Measurements from ENCODE around the gene ACAD9.
"Not testable (repeated sequence)": the region's sequence is repeated elsewhere in the genome, so short reads cannot be mapped to it uniquely, and the experiment has no call there.

The ACAD9 gene

GRCh38 chr3:128878556-128879124 is 780 bp upstream of the ACAD9 start:
- H3K4me1 ChIP-seq (ENCODE audit: control insufficient read depth, low read depth, low read length): peaks cover 6% of the 10 kb centered on the region

GRCh38 chr3:128879991-128880390 is 571 bp downstream of the ACAD9 start:
- Histone ChIP-seq H3K27ac (ENCODE audit: low read length) (peak overlapping the region; percentile 71), H3K9me3 (ENCODE audit: control insufficient read depth, low read depth, low read length) (no peaks in the 10 kb centered on the region), H3K4me1 (ENCODE audit: control insufficient read depth, low read depth, low read length) (peaks cover 6% of the 10 kb centered on the region), H3K36me3 (ENCODE audit: control insufficient read depth, low read depth, low read length) (peaks cover 3% of the 10 kb centered on the region), H3K4me3 (ENCODE audit: low read length) (peak overlapping the region; percentile 96), H3K27me3 (ENCODE audit: control insufficient read depth, insufficient read depth, low read length) (no peaks in the 10 kb centered on the region), H3K9ac (ENCODE audit: low read length) (peak overlapping the region; percentile 93)

More at GRCh38 chr3:128878556-128879124, 780 bp upstream of the ACAD9 start:
- Histone ChIP-seq H3K4me3 (ENCODE audit: low read length) (peak overlapping the region; percentile 96), H3K9ac (ENCODE audit: low read length) (peak overlapping the region; percentile 99), H3K27ac (ENCODE audit: low read length) (peak overlapping the region; percentile 93), H3K9me3 (ENCODE audit: control insufficient read depth, low read depth, low read length) (no peaks in the 10 kb centered on the region), H3K36me3 (ENCODE audit: control insufficient read depth, low read depth, low read length) (no peaks in the 10 kb centered on the region), H3K27me3 (ENCODE audit: control insufficient read depth, insufficient read depth, low read length) (no peaks in the 10 kb centered on the region)

DNA sequence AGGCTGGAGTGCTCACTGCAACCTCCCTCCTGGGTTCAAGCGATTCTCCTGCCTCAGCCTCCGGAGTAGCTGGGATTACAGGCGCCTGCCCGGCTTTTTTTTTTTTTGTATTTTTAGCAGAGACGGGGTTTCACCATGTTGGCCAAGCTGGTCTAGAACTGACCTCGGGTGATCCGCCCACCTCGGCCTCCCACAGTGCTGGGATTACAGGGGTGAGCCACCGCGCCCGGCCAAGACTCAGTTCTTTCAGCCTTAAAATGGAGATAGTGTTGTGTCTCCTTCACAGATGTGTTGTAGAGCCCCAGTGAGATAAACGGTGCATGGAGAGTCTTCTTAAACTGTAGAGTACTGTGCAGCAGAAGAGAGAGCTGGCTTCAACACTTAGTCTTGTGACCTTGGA is 1.0 kb downstream of the ACAD9 start:
- Histone ChIP-seq H3K4me3 (ENCODE audit: low read length) (peak overlapping the region; percentile 96), H3K9ac (ENCODE audit: low read length) (peak overlapping the region; percentile 93)
- not testable (repeated sequence) for H3K27ac ChIP-seq (ENCODE audit: low read length); H3K36me3 ChIP-seq (ENCODE audit: control insufficient read depth, low read depth, low read length); H3K27me3 ChIP-seq (ENCODE audit: control insufficient read depth, insufficient read depth, low read length); H3K9me3 ChIP-seq (ENCODE audit: control insufficient read depth, low read depth, low read length); H3K4me1 ChIP-seq (ENCODE audit: control insufficient read depth, low read depth, low read length)

- Histone ChIP-seq H3K9me3 (ENCODE audit: control insufficient read depth, low read depth, low read length) (no peaks in the 10 kb centered on the region), H3K4me1 (ENCODE audit: control insufficient read depth, low read depth, low read length) (peaks cover 6% of the 10 kb centered on the region), H3K9ac (ENCODE audit: low read length) (no peak overlapping the region), H3K27ac (ENCODE audit: low read length) (no peak overlapping the region), H3K27me3 (ENCODE audit: control insufficient read depth, insufficient read depth, low read length) (no peaks in the 10 kb centered on the region), H3K4me3 (ENCODE audit: low read length) (no peak overlapping the region), H3K36me3 (ENCODE audit: control insufficient read depth, low read depth, low read length) (peaks cover 4% of the 10 kb centered on the region)
Measured at GRCh38 chr3:128881576-128881975, 2.2 kb downstream of the ACAD9 start.

- Histone ChIP-seq H3K36me3 (ENCODE audit: control insufficient read depth, low read depth, low read length) (peaks cover 9% of the 10 kb centered on the region), H3K9ac (ENCODE audit: low read length) (no peak overlapping the region), H3K27ac (ENCODE audit: low read length) (no peak overlapping the region), H3K4me1 (ENCODE audit: control insufficient read depth, low read depth, low read length) (peaks cover 6% of the 10 kb centered on the region), H3K4me3 (ENCODE audit: low read length) (no peak overlapping the region), H3K9me3 (ENCODE audit: control insufficient read depth, low read depth, low read length) (no peaks in the 10 kb centered on the region), H3K27me3 (ENCODE audit: control insufficient read depth, insufficient read depth, low read length) (no peaks in the 10 kb centered on the region)
Measured at GRCh38 chr3:128882719-128883118, 3.3 kb downstream of the ACAD9 start.

GRCh38 chr3:128884992-128885391 is 5.6 kb downstream of the ACAD9 start:
- H3K4me1 ChIP-seq (ENCODE audit: control insufficient read depth, low read depth, low read length): no peaks in the 10 kb centered on the region

DNA sequence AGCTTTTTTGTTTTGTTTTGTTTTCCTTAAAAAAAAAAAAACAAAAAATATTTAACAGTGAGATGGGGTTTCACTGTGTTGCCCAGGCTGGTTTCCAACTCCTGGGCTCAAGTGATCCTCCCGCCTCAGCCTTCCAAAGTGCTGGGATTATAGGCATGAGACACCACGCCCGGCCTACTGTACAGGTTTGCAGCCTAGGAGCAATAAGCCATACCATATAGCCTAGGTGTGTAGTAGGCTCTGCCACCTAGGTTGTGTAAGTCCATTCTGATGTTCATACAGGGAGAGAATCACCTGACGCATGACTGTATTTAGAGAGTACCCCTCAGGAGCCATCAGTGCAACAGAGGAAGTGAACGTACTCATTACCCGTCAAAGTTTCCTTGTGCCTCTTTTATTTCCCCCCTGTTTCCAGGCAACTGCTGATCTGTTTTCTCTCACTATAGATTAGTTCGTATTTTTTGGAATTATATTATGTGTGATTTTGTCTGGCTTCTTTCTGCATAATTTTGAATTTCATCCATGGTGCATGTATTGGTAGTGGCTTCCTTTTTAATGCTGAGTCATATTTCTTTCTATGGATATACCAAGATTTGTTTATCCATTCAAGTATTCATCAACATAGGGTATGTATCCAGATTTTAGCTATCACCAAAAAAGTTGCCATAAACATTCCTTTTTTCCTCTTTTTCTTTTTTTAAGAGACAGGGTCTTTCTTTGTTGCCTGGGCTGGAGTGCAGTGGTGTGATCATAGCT is 9.9 kb downstream of the ACAD9 start:
- Histone ChIP-seq H3K36me3 (ENCODE audit: control insufficient read depth, low read depth, low read length) (peaks cover 18% of the 10 kb centered on the region), H3K9ac (ENCODE audit: low read length) (no peak overlapping the region), H3K27ac (ENCODE audit: low read length) (no peak overlapping the region), H3K9me3 (ENCODE audit: control insufficient read depth, low read depth, low read length) (no peaks in the 10 kb centered on the region), H3K4me3 (ENCODE audit: low read length) (no peak overlapping the region), H3K27me3 (ENCODE audit: control insufficient read depth, insufficient read depth, low read length) (no peaks in the 10 kb centered on the region), H3K4me1 (ENCODE audit: control insufficient read depth, low read depth, low read length) (no peaks in the 10 kb centered on the region)

More at GRCh38 chr3:128884992-128885391, 5.6 kb downstream of the ACAD9 start:
- H3K4me3 ChIP-seq (ENCODE audit: low read length): no peak overlapping the region
- H3K9me3 ChIP-seq (ENCODE audit: control insufficient read depth, low read depth, low read length): no peaks in the 10 kb centered on the region
- H3K9ac ChIP-seq (ENCODE audit: low read length): no peak overlapping the region
- H3K27me3 ChIP-seq (ENCODE audit: control insufficient read depth, insufficient read depth, low read length): no peaks in the 10 kb centered on the region
- no peak overlapping the region for H3K27ac ChIP-seq (ENCODE audit: low read length)
- peaks cover 9% of the 10 kb centered on the region for H3K36me3 ChIP-seq (ENCODE audit: control insufficient read depth, low read depth, low read length)

DNA sequence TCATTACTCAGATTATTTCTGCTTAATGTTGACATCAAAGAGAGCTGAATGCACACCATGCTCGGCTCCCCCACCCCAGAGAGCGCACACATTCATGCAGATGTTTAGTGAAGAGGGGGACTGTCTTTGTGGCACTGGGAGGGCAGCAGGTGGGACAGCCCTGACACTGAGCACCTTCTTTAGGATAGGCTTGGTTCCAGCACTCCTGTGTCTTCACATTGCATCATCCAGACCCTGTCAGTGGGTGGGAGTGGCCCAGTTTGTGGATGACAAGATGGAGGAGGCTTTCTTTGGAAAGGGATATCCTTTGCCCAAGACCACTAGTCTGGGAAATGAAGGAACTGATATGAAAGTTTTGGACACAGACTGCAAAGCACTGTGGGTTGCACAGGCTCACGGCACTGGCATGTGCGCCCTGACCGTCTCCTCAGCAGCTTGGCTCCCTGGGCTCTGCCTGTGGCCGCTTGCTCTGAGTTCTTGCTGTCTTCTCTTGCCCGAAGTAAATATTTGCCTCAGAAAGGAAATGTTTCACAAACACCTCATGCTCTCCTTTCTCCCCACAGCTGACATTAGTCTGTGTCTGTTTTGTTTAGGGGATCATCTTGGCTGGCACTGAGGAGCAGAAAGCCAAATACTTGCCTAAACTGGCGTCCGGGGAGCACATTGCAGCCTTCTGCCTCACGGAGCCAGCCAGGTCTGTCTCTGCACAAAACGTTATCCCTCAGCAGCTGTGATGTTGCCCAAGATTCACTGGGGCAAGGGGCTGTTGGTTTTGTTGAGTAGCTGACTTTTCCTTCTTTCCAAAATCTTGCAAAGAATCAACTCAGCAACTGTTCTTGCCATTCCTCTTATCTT is 16.6 kb downstream of the ACAD9 start:
- H3K27me3 ChIP-seq (ENCODE audit: control insufficient read depth, insufficient read depth, low read length): no peaks in the 10 kb centered on the region
- no peak overlapping the region for H3K4me3 ChIP-seq (ENCODE audit: low read length)
- no peaks in the 10 kb centered on the region for H3K9me3 ChIP-seq (ENCODE audit: control insufficient read depth, low read depth, low read length)
- peaks cover 66% of the 10 kb centered on the region for H3K36me3 ChIP-seq (ENCODE audit: control insufficient read depth, low read depth, low read length)
- no peak overlapping the region for H3K9ac ChIP-seq (ENCODE audit: low read length)
- no peak overlapping the region for H3K27ac ChIP-seq (ENCODE audit: low read length)
- H3K4me1 ChIP-seq (ENCODE audit: control insufficient read depth, low read depth, low read length): no peaks in the 10 kb centered on the region

- Histone ChIP-seq H3K27me3 (ENCODE audit: control insufficient read depth, insufficient read depth, low read length) (no peaks in the 10 kb centered on the region), H3K27ac (ENCODE audit: low read length) (no peak overlapping the region), H3K9ac (ENCODE audit: low read length) (no peak overlapping the region), H3K4me1 (ENCODE audit: control insufficient read depth, low read depth, low read length) (no peaks in the 10 kb centered on the region), H3K9me3 (ENCODE audit: control insufficient read depth, low read depth, low read length) (no peaks in the 10 kb centered on the region), H3K36me3 (ENCODE audit: control insufficient read depth, low read depth, low read length) (peaks cover 84% of the 10 kb centered on the region), H3K4me3 (ENCODE audit: low read length) (no peak overlapping the region)
Measured at GRCh38 chr3:128902426-128902825, 23.0 kb downstream of the ACAD9 start.

DNA sequence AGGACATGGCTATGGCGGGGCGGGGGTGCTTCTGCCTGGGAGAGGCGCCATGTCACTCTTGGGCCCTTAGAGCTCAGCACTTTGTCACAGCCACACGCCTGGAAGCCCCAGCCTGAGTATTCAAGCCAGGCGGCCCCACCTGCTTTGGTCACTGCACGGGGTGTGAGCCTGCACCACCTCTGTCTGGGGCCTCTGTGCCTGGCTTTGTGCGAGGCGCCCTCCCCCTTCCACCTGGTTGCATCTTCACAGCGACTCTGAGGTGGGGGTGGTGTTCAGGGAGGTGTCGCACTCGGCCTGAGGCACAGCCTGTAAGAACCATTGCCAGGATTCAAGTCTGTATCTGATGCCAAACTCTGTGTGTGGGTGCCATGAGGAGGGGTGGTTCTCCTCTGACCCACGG is 24.1 kb downstream of the ACAD9 start:
- H3K27me3 ChIP-seq (ENCODE audit: control insufficient read depth, insufficient read depth, low read length): no peaks in the 10 kb centered on the region
- no peak overlapping the region for H3K4me3 ChIP-seq (ENCODE audit: low read length)
- peaks cover 82% of the 10 kb centered on the region for H3K36me3 ChIP-seq (ENCODE audit: control insufficient read depth, low read depth, low read length)

DNA sequence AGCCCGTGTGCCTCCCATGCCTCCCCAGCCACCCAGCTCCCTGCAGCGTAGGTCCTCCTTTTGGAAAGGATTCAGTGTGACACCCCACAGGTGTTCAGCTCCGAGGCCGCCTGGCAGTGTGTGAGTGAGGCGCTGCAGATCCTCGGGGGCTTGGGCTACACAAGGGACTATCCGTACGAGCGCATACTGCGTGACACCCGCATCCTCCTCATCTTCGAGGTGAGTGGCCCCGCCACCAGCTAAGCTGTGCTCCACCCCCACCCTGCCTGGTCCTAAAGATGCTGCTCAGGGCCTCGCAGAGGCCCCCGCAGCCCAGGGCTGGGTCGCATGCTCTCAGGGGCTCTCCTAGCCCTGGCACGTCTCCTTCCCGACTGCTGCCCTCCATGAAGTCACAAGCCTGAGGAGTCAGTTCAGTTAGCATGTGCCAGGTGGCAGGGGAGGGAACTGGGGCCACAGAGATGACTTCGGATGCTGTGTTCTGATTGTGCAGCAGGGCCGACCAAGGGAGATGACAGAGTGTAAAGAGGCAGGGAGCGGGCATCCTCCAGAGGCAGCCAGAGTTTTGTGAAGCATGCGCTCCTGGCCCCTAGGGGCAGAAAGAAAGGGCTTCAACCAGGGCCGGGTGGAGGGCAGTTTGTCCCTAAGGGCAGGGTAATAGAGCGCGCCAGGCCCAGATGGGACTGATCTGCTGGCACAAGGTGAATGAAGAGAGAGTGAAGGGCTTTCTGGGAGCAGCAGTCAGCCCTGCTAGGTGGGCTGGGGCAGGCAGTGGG is 26.8 kb downstream of the ACAD9 start:
- no peaks in the 10 kb centered on the region for H3K27me3 ChIP-seq (ENCODE audit: control insufficient read depth, insufficient read depth, low read length)
- no peak overlapping the region for H3K27ac ChIP-seq (ENCODE audit: low read length)
- no peak overlapping the region for H3K9ac ChIP-seq (ENCODE audit: low read length)
- no peaks in the 10 kb centered on the region for H3K4me1 ChIP-seq (ENCODE audit: control insufficient read depth, low read depth, low read length)
- no peaks in the 10 kb centered on the region for H3K9me3 ChIP-seq (ENCODE audit: control insufficient read depth, low read depth, low read length)
- peaks cover 79% of the 10 kb centered on the region for H3K36me3 ChIP-seq (ENCODE audit: control insufficient read depth, low read depth, low read length)
- no peak overlapping the region for H3K4me3 ChIP-seq (ENCODE audit: low read length)

More for the DNA sequence above, 24.1 kb downstream of the ACAD9 start:
- no peaks in the 10 kb centered on the region for H3K9me3 ChIP-seq (ENCODE audit: control insufficient read depth, low read depth, low read length)
- no peak overlapping the region for H3K27ac ChIP-seq (ENCODE audit: low read length)
- no peaks in the 10 kb centered on the region for H3K4me1 ChIP-seq (ENCODE audit: control insufficient read depth, low read depth, low read length)
- no peak overlapping the region for H3K9ac ChIP-seq (ENCODE audit: low read length)

All from iPS-18a (cell line).